H9 (cell line): ENCODE data around the gene CD207. TPM values are rescaled to one million over a fixed set of nuclear protein-coding genes. Genes with fewer than 3 reads are reported as not detected.
A peak's percentile ranks its signal among the peaks of the same experiment; 100 is the strongest.

Source experiments
- DNase-seq: peaks from one replicate; pipeline ENCODE4 v3.0.0-alpha.2; 2017
- H2AFZ ChIP-seq: one replicate; pipeline ENCODE4 v1.6.1; 2013; ENCODE audit warnings: mild to moderate bottlenecking, low read length, control low read depth, moderate library complexity
- H2AK5ac ChIP-seq: 2 replicates; pipeline ENCODE4 v1.6.1; 2013; ENCODE audit warnings: low read length, control low read depth, mixed read lengths; ENCODE audit not compliant: insufficient read length
- H2BK120ac ChIP-seq: one replicate; pipeline ENCODE4 v1.6.1; 2013; ENCODE audit warnings: low read depth, mild to moderate bottlenecking, low read length, control low read depth, inconsistent platforms; ENCODE audit not compliant: poor library complexity, severe bottlenecking
- H2BK12ac ChIP-seq: 2 replicates; pipeline ENCODE4 v1.6.1; 2013; ENCODE audit warnings: low read length, control low read depth, mixed read lengths, low read depth; ENCODE audit not compliant: insufficient read length
- H2BK15ac ChIP-seq: 2 replicates; pipeline ENCODE4 v1.6.1; 2013; ENCODE audit warnings: low read depth, low read length, control low read depth
- H2BK20ac ChIP-seq: one replicate; pipeline ENCODE4 v1.6.1; 2013; ENCODE audit warnings: low read depth, mild to moderate bottlenecking, low read length, control low read depth, inconsistent platforms; ENCODE audit not compliant: poor library complexity, severe bottlenecking
- H2BK5ac ChIP-seq: 2 replicates; pipeline ENCODE4 v1.6.1; 2013; ENCODE audit warnings: low read length, control low read depth, mixed read lengths; ENCODE audit not compliant: insufficient read length
- H3K14ac ChIP-seq: 2 replicates; pipeline ENCODE4 v1.6.1; 2013; ENCODE audit warnings: low read length, control low read depth; ENCODE audit not compliant: insufficient read depth
- H3K18ac ChIP-seq: 2 replicates; pipeline ENCODE4 v1.6.1; 2013; ENCODE audit warnings: low read depth, mild to moderate bottlenecking, mixed read lengths, low read length, control low read depth; ENCODE audit not compliant: insufficient read length
- H3K23ac ChIP-seq: 2 replicates; pipeline ENCODE4 v1.6.1; 2013; ENCODE audit warnings: low read length, control low read depth, mixed read lengths, low read depth; ENCODE audit not compliant: insufficient read length
- H3K23me2 ChIP-seq: 2 replicates; pipeline ENCODE4 v1.6.1; 2013; ENCODE audit warnings: low read depth, mild to moderate bottlenecking, mixed read lengths, low read length, control low read depth; ENCODE audit not compliant: insufficient read length, poor library complexity, severe bottlenecking
- H3K27ac ChIP-seq: 2 replicates; pipeline ENCODE4 v1.5.1; 2013; ENCODE audit warnings: low read length, control low read depth, mixed read lengths, low read depth; ENCODE audit not compliant: insufficient read length
- H3K27me3 ChIP-seq: 2 replicates; pipeline ENCODE4 v1.6.1; 2013; ENCODE audit warnings: low read length, control low read depth, inconsistent platforms; ENCODE audit not compliant: insufficient read depth
- H3K4ac ChIP-seq: 2 replicates; pipeline ENCODE4 v1.6.1; 2013; ENCODE audit warnings: low read depth, mild to moderate bottlenecking, control low read depth, inconsistent platforms, low read length, moderate library complexity
- H3K4me1 ChIP-seq: 2 replicates; pipeline ENCODE4 v1.6.1; 2013; ENCODE audit warnings: low read length, control low read depth, inconsistent platforms; ENCODE audit not compliant: insufficient read depth
- H3K4me2 ChIP-seq: 2 replicates; pipeline ENCODE4 v1.6.1; 2013; ENCODE audit warnings: low read length, control low read depth, mixed read lengths; ENCODE audit not compliant: insufficient read length, insufficient read depth
- H3K56ac ChIP-seq: 2 replicates; pipeline ENCODE4 v1.6.1; 2013; ENCODE audit warnings: low read depth, mild to moderate bottlenecking, mixed read lengths, low read length, control low read depth; ENCODE audit not compliant: insufficient read length
- H3K79me1 ChIP-seq: 2 replicates; pipeline ENCODE4 v1.6.1; 2013; ENCODE audit warnings: low read depth, mild to moderate bottlenecking, moderate library complexity, low read length, control low read depth, inconsistent platforms; ENCODE audit not compliant: insufficient read depth, poor library complexity, severe bottlenecking
- H3K79me2 ChIP-seq: 2 replicates; pipeline ENCODE4 v1.6.1; 2013; ENCODE audit warnings: low read length, control low read depth, inconsistent platforms; ENCODE audit not compliant: insufficient read depth
- H3K9ac ChIP-seq: 2 replicates; pipeline ENCODE4 v1.6.1; 2013; ENCODE audit warnings: low read length, control low read depth, mixed read lengths; ENCODE audit not compliant: insufficient read length; ENCODE audit errors: extremely low read depth
- H3K9me3 ChIP-seq: one replicate; pipeline ENCODE4 v1.6.1; 2013; ENCODE audit warnings: low read depth, low read length, inconsistent platforms; ENCODE audit not compliant: control insufficient read depth
- H3T11ph ChIP-seq: one replicate; pipeline ENCODE4 v1.6.1; 2013; ENCODE audit warnings: mild to moderate bottlenecking, low read length, control low read depth, inconsistent platforms
- H4K20me1 ChIP-seq: one replicate; pipeline ENCODE4 v1.6.1; 2013; ENCODE audit not compliant: control insufficient read depth, insufficient read length, insufficient read depth
- H4K5ac ChIP-seq: 2 replicates; pipeline ENCODE4 v1.6.1; 2013; ENCODE audit warnings: low read depth, mild to moderate bottlenecking, mixed read lengths, low read length, control low read depth; ENCODE audit not compliant: insufficient read length
- H4K8ac ChIP-seq: replicated peaks from 2 replicates; pipeline ENCODE4 v1.6.1; 2013; ENCODE audit warnings: low read length, control low read depth, mixed read lengths, low read depth; ENCODE audit not compliant: insufficient read length
- H4K91ac ChIP-seq: 2 replicates; pipeline ENCODE4 v1.6.1; 2013; ENCODE audit warnings: low read depth, mild to moderate bottlenecking, moderate library complexity, mixed read lengths, low read length, control low read depth; ENCODE audit not compliant: insufficient read length
- H3K27ac Mint-ChIP-seq, 3 experiments: 2 replicates in 2 of 3; 3 replicates in 1 of 3; pipeline ENCODE4 v1.8.0; 2020 to 2021; ENCODE audit warnings: mixed read lengths in 3 of 3, mild to moderate bottlenecking in 1 of 3, moderate library complexity in 1 of 3
- H3K27me3 Mint-ChIP-seq: 2 replicates; pipeline ENCODE4 v1.8.0; 2021; ENCODE audit warnings: low read depth, mild to moderate bottlenecking, moderate library complexity, mixed read lengths
- H3K36me3 Mint-ChIP-seq, 3 experiments: 2 replicates in 2 of 3; 3 replicates in 1 of 3; pipeline ENCODE4 v1.8.0; 2020 to 2021; ENCODE audit warnings: low read depth in 3 of 3, mixed read lengths in 3 of 3; ENCODE audit not compliant: insufficient read depth in 1 of 3
- H3K4me1 Mint-ChIP-seq, 2 experiments: 2 replicates each; pipeline ENCODE4 v1.8.0; 2020; ENCODE audit warnings: mixed read lengths in 2 of 2
- H3K4me3 Mint-ChIP-seq, 2 experiments: 2 replicates in 1 of 2; 3 replicates in 1 of 2; pipeline ENCODE4 v1.8.0; 2020 to 2021; ENCODE audit warnings: mild to moderate bottlenecking in 2 of 2, mixed read lengths in 2 of 2, moderate library complexity in 1 of 2
- H3K9me3 Mint-ChIP-seq, 2 experiments: 2 replicates in 1 of 2; 3 replicates in 1 of 2; pipeline ENCODE4 v1.8.0; 2020; ENCODE audit warnings: mild to moderate bottlenecking in 2 of 2, mixed read lengths in 2 of 2, moderate library complexity in 1 of 2
- CTCF ChIP-seq: fragments of 200-600 bp; sonication (generic); conservative IDR thresholded peaks from 3 replicates; pipeline ENCODE4 v1.8.0; 2021; ENCODE audit warnings: antibody characterized with exemption, mild to moderate bottlenecking
- WGBS: extraction: QIAGEN DNeasy Blood & Tissue Kit; methylation state at CpG from one replicate; pipeline ENCODE4 v1.1.7; 2013; ENCODE audit warnings: missing lambda C conversion rate, low lambda C conversion rate, mixed read lengths; ENCODE audit not compliant: insufficient read length; ENCODE audit errors: extremely low coverage; 5-methylcytosine and 5-hydroxymethylcytosine counted together
- total RNA-seq: library from RNA; stranded (reverse); gene quantifications from 2 replicates; pipeline ENCODE4 v1.2.1, GENCODE V29; 2021

The CD207 gene
- total RNA-seq, 1 experiment from 2014 or later: not detected

- H3K27me3 Mint-ChIP-seq: peaks cover 65% of the 10 kb centered on the region
- Histone ChIP-seq H2BK20ac (no peak overlapping the region), H3K79me2 (no peaks in the 10 kb centered on the region), H3K27me3 (no peaks in the 10 kb centered on the region), H2BK15ac (no peak overlapping the region), H3K27ac (no peak overlapping the region), H3K23ac (no peak overlapping the region), H4K20me1 (no peaks in the 10 kb centered on the region), H4K8ac (no peak overlapping the region), H3K79me1 (no peaks in the 10 kb centered on the region), H3K4ac (no peak overlapping the region), H2AK5ac (no peak overlapping the region), H3K9ac (no peak overlapping the region), H3K14ac (no peak overlapping the region), H2BK12ac (no peak overlapping the region), H3K56ac (no peak overlapping the region), H2AFZ (no peak overlapping the region), H3T11ph (no peak overlapping the region), H3K9me3 (no peaks in the 10 kb centered on the region), H2BK5ac (no peak overlapping the region), H4K5ac (no peak overlapping the region), H3K4me1 (no peaks in the 10 kb centered on the region), H3K18ac (no peak overlapping the region), H2BK120ac (no peak overlapping the region), H3K4me2 (no peak overlapping the region), H4K91ac (no peak overlapping the region), H3K23me2 (no peaks in the 10 kb centered on the region)
- TF ChIP-seq CTCF: no peak
- WGBS: no CpG with 5 or more reads among the region's 5 CpGs
- H3K36me3 Mint-ChIP-seq: no peaks in the 10 kb centered on the region
- no peaks in the 10 kb centered on the region; a peak in 1 of 5 replicates for H3K9me3 Mint-ChIP-seq
- H3K27ac Mint-ChIP-seq: peak overlapping the region in 1 of 3 experiments; percentile 12; a peak in 1 of 7 replicates
- no peak overlapping the region for H3K4me3 Mint-ChIP-seq
- peaks cover 6 to 9% of the 10 kb centered on the region in 2 experiments for H3K4me1 Mint-ChIP-seq
- no peak for DNase-seq
Observed at GRCh38 chr2:70816726-70817125, 18.9 kb downstream of the CD207 start.
